Stimulated activated CD4-positive, alpha-beta T cell treated with anti-CD3 and anti-CD28 coated beads, TNF-alpha, amount 100 ng/mL, for 1 hour (primary cell): Measurements from ENCODE around the gene PTCD3.

Experiments
- DNase-seq, 3 donors: peaks; one replicate each; pipeline ENCODE4 v3.0.0-alpha.2; 2020; ENCODE audit warnings: low read depth in 3 of 3, low spot score in 1 of 3

PTCD3 gene

GRCh38 chr2:86081724-86082123 is 24.3 kb upstream of the PTCD3 start:
- no peak for DNase-seq

- DNase-seq = no peak
Observed at GRCh38 chr2:86082756-86083155, 23.3 kb upstream of the PTCD3 start.

- DNase-seq = no peak
Observed at GRCh38 chr2:86087936-86088850, 17.8 kb upstream of the PTCD3 start.

GRCh38 chr2:86094229-86094628 is 11.8 kb upstream of the PTCD3 start:
- no peak for DNase-seq

- DNase-seq = no peak
Observed at GRCh38 chr2:86097114-86097896, 8.7 kb upstream of the PTCD3 start.

- DNase-seq = no peak
Observed at GRCh38 chr2:86097913-86098312, 8.1 kb upstream of the PTCD3 start.

GRCh38 chr2:86102157-86102556 is 3.9 kb upstream of the PTCD3 start:
- DNase-seq = no peak

GRCh38 chr2:86105252-86105968 is 625 bp upstream of the PTCD3 start, which contains the start of gene POLR1A:
POLR1A (minus strand) TSS chr2:86105886; CDS start chr2:86105776, 110 bp downstream.
- peak; percentile 44 to 58 (median 53) for DNase-seq

GRCh38 chr2:86107031-86107430 is 996 bp downstream of the PTCD3 start:
- DNase-seq = no peak

- DNase-seq = no peak
Observed at GRCh38 chr2:86118130-86118529, 12.1 kb downstream of the PTCD3 start.

GRCh38 chr2:86123328-86123925 is 17.4 kb downstream of the PTCD3 start:
- no peak for DNase-seq

GRCh38 chr2:86124683-86125082 is 18.6 kb downstream of the PTCD3 start:
- DNase-seq = no peak

- no peak for DNase-seq
Observed at GRCh38 chr2:86134709-86135108, 28.7 kb downstream of the PTCD3 start.

- DNase-seq = no peak
Observed at GRCh38 chr2:86135653-86136052, 29.6 kb downstream of the PTCD3 start.

- no peak for DNase-seq
Observed at GRCh38 chr2:86136141-86136540, 30.1 kb downstream of the PTCD3 start.

GRCh38 chr2:86138736-86139625 is 32.9 kb downstream of the PTCD3 start:
- DNase-seq = no peak

- no peak for DNase-seq
Observed at GRCh38 chr2:86139981-86140380, 33.9 kb downstream of the PTCD3 start.

GRCh38 chr2:86140969-86141392 is 34.9 kb downstream of the PTCD3 start:
- no peak for DNase-seq

GRCh38 chr2:86142436-86143257 is 36.6 kb downstream of the PTCD3 start:
- DNase-seq = no peak
